HG03025 (cell line): ENCODE results near the gene MAB21L4.

Source experiments
- ATAC-seq: cut with Tn5 transposase; IDR thresholded peaks from one replicate; pipeline ENCODE4 v1.9.1; 2021; ENCODE audit warnings: mild to moderate bottlenecking, moderate library complexity; ENCODE audit not compliant: unreplicated experiment, low FRiP score

MAB21L4 gene

DNA sequence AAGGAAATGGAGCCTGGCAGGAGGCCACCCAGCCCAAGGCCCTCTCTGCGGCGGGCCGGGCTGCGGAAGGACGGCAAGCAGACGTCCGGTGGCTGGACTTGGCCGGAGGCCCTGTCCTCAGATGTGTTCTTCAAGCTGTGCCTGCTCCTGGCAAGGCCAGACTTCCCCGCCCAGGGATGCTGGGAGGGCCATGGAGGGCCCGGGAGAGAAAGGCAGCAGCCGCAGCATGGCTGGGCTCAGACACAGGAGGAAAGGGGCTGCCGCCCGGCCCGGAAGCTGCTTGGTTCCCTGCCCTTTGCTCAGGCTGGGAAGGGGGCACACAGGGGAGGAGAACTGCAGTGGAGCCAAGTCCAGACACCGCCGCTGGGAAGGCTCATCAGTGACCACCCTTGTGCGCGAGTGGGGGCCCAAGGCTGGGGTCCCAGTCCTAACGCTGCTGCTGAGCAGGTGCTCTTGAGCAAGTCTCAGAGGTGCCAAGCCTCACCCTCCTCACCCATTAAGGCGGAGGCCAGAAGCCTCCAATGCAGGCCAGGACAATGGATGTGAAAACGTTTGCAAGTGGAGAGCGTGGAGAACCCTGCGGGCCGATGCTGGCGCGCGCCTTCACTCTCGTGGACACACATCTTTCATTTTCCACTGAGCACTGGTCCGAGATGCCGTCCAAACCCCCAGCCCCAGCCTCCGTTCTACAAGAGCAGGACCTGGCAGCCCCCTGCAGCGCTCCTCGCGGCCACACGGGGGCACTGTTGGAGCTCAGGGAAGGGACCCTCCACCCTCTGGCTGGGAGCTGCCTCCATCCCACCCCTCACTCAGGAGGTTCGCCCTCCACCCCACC lies 18.1 kb upstream of the MAB21L4 start:
- no peak for ATAC-seq

DNA sequence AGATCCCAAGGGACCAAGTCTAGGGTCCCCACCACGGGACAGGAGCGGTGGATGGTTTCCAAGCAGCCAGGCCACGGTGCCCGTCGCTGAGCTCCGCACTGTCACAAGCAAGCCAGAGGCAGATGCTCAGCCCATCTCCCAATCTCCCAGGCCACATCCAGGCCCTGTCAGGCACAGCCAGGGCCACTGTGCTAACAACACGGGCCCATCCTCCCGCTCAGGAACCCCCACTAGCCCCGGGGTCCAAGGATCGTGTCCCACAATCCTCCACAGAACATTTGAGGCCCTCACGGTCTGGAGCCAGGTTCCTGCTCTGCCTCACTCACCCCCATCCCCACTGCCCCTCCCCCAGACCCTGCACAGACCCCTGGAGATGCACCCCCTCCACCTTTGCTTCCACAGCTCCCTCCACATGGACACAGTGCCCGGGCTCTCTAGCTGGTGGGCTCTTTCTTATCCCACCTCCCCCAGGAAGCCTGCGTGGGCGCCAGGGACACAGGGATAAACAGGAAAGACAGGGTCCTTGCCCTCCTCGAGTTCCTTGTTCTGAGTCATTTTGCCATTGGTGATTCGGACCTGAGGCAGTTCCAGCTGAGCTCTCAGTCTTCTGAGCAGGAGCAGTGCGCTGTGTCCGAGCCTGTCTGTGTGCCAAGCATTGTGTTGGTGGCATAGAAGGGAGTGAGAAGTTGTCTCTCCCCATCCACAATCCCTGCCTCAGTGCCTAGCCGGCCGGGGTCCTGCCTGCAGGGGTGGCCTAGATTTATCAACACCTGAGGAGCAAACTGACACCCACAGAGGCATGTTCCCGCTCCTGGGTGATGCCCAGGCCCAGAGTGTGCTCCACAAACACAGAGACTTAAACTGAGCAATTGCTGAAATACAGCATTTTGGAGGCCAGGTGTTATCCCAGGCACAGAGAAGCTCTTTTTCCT lies 17.2 kb upstream of the MAB21L4 start:
- ATAC-seq: no peak

DNA sequence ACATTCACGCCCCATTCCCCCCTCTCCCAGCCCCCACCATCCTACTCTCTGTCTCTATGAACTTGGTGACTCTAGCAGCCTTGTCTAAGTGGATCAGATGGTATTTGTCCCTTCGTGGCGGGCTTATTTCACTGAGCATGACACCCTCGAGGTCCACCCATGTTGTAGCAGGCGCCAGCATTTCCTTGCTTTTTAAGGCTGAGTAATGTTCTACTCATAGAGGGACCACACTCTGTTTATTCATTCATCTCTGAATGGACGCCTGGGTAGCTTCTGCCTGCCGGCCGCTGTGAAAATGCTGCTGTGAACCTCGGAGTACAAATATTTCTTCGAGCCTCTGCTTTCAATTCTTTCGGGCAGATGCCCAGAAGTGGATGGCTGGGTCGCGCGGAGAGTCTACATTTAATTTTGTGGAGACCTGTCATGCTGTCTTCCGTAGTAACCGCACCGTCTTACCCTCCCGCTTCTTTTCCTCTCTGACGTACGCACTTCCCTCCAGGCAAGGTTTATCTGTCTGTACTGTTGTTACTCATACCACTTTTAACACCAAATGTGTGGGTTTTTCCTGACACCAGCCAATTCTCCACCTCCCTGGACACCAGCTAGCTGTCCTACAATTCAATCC lies 15.8 kb upstream of the MAB21L4 start:
- ATAC-seq: no peak

- no peak for ATAC-seq
Observed at GRCh38 chr2:240909216-240909974, 13.4 kb upstream of the MAB21L4 start.

GRCh38 chr2:240906911-240907590 lies 11.1 kb upstream of the MAB21L4 start:
- no peak for ATAC-seq

- no peak for ATAC-seq
Observed at GRCh38 chr2:240906141-240906910, 10.4 kb upstream of the MAB21L4 start, which contains the start of gene CROCC2. Gene CROCC2, plus strand, starts transcription at chr2:240906336. Its CDS starts 178 bp downstream, at chr2:240906514.

DNA sequence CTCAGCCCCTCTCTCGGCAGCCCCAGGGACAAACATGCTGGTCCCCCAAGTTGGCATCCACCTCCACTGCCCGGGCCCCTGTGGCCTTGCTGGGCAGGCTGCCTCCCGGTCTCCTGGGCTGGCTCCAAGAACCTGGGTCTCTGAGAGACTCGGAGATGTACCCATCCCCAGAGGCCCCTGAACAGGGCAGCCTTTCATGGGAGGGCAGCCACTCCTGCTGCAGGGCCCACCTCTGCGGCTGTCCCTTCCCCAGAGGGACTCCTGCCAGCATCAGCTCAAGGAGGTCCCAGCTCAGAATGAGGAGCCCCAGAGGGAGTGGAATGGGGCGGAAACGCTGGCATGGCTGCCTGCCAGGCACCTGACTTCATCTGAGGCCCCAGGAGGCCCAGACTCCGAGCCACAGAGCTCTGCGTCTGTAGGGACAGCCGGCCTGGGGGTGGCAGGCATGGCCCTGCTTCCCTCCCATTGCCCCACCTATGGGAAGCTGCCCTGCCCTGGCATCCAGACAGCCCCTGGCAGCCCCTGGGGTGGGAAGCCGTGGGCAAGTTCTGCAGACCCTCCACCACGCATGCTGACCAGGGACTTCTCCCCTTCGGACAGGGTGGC lies 9.3 kb upstream of the MAB21L4 start:
- ATAC-seq: no peak

DNA sequence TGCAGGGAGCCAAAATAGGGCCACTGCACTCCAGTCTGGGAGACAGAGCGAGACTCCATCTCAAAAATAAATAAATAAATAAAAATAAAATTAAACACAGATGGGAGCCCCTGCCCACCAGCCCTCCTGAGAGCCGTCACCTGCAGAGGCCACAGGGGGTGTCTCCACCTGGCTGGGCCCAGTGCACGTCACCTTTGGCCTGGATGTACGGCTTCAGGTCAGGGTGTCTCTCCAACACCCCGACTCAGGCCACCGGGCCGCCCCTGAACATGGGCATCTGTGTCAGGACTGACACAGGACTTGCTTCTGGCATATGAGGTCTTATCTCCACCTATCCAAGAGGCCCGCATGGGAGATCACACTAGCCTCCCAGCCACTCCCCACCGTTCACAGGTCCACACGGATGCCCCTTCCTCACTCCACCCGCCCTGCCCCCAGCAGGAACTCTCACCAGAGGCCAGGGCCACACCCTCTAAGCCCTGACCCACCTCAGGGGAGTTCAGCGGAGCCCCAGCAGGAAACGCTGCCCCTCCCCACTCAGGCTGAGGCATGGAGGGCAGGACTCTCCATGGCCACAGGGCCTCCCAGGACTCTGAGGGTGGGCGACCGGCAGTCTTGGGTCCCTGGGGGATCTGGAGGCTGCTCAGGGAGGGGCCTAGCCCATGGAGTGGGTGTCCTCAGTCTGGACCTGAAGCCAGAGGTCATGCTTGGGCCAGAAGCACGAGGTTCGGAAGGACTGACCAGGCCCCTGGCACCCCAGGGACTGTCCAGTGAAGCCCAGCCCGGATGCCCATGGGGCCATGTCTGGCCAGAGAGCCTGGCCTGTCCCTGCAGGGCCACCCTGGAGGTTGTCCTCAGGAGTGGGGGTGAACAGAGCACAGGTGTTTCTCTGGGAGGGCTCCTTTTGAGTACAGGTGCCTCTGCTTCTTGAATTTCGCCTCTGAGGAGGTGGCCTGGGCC lies 8.5 kb upstream of the MAB21L4 start:
- no peak for ATAC-seq

DNA sequence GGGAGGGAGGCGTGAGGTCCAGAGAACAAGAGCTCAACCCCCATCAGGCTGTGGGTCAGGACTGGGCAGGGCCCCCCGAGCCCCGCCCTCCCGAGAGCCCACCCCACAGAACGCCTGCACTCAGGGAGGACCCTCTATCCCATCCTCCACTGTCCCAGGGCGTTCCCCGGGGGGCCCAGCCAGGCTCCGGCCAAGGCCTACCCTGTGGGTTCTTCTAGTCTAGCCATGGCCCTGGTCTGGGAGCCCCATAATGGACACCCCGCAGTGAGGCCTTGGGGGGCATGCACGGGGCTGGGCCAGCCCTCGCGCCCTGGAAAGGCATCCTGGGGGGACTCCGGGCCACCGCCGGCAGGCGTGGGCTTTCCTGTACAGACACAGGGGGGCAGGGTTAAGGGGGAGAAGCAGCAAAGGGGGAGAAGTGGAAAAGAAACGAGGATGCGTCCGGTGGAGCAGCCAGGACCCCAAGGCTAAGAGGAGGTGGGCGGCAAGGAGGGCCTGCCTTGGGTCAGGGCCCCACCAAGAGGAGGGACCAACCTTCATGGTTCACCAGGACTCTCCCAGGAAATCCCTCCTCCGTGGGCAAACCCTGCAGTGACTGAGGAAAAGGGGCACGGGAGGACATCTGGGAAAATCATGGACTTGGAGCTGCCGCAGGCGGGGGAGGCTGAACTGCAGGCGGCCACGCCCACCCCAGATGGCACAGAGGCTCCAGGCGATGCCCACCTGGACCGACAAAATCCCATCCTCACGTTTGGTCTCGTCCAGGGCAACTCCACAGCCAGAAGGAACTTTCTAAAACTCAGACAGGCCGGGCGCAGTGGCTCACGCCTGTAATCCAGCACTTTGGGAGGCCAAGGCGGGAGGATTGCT lies 7.5 kb upstream of the MAB21L4 start:
- ATAC-seq: no peak

DNA sequence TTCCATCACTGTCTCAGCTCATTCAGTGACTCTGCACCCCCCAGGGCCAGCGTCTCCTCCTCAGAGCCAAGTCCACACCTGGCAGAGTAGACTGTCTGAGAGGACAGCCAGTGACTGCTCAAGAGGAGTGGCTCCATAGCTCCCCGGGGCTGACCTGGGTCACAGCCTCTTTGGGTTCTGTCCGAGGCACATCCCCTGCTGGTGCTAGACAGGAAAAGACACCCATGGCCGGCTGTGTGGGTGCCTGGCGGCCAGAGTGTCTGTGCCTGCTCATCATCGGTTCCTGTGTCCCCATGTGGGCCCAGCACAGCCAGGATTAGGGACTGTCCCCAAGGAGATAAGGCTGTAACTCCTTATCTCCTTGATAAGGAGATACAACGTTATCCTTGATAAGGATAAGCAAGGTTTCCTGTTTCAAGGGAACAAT lies 6.7 kb upstream of the MAB21L4 start:
- no peak for ATAC-seq

DNA sequence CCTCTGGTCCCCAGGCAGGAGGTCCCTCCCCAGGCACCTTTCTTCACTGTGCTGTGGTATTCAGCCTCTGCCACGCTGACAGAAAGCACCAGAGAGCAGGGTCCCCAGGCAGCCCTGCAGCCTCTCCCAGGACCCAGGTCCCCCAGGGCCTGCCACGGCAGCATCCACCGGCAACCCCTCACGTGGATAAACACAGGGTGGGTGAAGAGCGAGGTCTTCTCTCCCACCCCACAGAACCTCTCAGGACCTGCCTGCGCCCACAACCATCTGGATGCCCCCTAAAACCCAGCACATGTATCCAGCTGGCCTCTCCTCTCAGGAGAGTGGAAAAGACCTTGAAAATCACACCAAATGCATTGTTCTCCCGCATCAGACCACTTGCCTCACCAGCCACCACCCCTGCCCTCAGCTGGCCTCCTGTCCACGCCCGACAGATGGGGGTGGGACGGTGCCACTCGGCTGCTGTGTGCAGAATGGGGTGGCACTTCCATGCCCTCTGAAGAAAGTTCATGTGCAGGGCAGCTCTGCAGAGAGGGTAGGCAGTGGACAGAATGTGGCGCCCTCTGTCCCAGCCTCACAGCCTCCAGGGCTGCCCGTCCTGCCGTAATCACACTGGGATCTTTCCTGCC lies 6.1 kb upstream of the MAB21L4 start:
- no peak for ATAC-seq

DNA sequence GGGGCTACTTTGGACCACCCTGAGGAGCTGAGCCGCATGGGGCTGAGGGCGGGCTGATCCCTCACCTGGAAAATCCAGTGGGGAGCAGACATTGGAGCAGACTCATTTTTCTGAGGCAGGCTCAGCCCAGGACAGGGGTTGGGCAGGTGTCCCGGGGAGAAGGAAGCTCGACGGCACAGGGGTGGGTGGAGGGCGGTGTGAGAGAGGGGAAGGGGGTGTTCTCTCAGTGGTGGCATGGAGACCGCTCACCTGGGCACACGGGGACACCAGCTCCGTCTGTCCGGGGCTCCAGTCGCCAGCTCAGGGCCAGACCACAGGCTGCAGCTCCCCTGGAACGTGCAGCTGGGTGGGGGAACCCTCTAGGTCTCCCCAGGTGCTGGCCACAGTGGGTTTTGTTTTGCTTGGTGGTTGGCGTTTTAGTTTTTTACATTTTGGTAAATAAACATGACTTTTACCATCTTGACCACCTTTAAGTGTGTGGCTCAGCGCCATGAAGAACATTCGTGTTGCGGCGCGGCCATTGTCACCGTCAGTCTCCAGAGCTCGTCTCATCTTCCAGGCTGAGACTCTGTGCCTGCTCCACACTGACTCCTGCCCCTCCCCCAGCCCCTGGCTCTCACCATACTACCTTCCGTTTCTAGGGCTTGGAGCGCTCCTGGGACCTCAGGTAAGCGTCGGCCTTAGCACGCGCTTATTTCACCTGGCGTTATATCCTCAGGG lies 4.3 kb upstream of the MAB21L4 start:
- ATAC-seq: no peak

DNA sequence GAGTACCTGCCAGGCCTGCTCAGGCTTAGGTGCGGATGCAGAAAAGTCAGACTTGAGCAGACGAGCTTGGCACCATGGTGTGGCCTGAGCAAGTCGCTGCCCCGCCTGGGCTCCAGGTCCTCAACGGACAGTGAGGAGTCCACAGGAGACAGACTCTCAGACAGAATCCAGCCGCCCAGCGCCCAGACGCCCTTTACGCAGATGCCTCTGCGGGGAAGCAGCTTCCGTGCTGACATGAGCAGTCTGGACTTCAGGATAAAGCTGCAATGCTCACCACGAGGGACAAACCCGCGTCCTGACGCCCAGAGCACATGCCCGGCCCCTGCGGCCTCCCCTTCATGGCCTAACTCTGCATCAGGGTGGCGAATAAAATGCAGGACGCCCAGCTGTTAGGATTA lies 3.5 kb upstream of the MAB21L4 start:
- ATAC-seq: no peak

GRCh38 chr2:240898731-240899467 lies 2.9 kb upstream of the MAB21L4 start:
- ATAC-seq: no peak
